ENCODE data around the gene HES4.

The HES4 gene

DNA sequence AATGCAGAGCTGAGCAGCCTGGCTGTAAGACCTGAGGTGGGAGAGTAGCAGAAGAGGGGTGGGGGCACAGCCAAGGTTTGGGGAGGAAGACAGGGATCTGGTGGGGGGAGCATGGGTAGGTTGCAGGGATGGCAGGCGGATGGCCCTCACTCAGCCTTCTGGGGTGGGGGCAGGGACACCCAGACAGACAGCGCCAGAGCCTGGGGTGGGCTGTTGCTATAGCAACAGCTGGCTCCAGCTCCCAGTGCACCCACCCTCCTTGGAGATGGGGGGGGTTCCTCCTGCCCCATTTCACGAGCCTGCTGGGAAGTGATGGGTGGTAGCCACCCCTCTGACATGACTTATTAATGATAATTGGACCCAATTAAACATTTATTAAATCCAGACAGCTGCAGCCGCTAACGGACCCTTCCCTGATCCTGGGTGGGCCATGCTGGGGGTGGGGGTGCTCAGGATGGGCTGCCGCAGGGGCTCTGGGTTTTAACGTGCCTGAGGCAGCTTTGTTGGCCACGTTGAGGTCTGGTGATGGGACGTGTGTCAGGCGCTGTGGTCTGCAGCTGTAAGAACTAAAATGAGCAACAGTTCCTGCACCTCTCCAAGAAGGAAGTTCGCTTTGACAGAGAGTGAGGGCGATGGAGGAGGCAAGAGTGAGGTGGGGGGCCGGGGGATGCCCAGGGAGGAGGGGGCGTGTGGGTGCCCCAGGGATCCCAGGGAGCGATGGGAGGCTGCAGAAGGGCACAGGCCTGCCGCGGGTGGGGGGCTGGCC, 39.4 kb upstream of the HES4 start:
- Histone ChIP-seq H3K4me3 (ENCODE audit: severe bottlenecking) (no peak overlapping the region), H3K27ac (ENCODE audit: poor library complexity, severe bottlenecking) (no peak overlapping the region), H3K36me3 (ENCODE audit: low read depth) (peaks cover 49% of the 10 kb centered on the region), H3K9me3 (ENCODE audit: severe bottlenecking) (no peaks in the 10 kb centered on the region), H3K4me1 (ENCODE audit: insufficient read depth, poor library complexity, severe bottlenecking) (no peaks in the 10 kb centered on the region), H3K27me3 (ENCODE audit: insufficient read depth, poor library complexity, severe bottlenecking) (no peaks in the 10 kb centered on the region)
- TF ChIP-seq, protein P1, sequence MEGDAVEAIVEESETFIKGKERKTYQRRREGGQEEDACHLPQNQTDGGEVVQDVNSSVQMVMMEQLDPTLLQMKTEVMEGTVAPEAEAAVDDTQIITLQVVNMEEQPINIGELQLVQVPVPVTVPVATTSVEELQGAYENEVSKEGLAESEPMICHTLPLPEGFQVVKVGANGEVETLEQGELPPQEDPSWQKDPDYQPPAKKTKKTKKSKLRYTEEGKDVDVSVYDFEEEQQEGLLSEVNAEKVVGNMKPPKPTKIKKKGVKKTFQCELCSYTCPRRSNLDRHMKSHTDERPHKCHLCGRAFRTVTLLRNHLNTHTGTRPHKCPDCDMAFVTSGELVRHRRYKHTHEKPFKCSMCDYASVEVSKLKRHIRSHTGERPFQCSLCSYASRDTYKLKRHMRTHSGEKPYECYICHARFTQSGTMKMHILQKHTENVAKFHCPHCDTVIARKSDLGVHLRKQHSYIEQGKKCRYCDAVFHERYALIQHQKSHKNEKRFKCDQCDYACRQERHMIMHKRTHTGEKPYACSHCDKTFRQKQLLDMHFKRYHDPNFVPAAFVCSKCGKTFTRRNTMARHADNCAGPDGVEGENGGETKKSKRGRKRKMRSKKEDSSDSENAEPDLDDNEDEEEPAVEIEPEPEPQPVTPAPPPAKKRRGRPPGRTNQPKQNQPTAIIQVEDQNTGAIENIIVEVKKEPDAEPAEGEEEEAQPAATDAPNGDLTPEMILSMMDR (IDR thresholded peaks at IDR 0.05; ENCODE audit: poor library complexity, severe bottlenecking): no peak
- DNase-seq (ENCODE audit: low spot score) (no peak), ATAC-seq (ENCODE audit: low read depth) (no peak)

DNA sequence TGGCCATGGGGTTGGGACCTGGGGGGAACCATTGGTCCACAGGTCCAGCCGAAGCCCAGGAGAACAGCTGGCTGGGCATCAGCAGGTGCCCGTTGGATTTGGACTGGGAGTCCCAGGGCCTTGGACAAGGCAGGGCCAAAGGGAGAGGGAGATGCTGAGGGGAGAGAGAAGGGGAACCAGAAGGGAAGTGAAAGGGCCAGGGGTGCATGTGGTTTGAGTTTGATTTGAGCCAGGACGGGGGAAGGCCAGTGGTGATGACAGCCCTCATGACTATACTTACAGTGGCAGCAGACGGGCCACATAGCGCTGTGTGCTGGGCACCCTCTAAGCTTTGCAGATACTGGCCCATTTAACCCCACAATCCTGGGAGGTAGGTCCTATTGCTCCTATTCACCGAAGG, 38.8 kb upstream of the HES4 start:
- TF ChIP-seq, protein P1 (IDR thresholded peaks at IDR 0.05; ENCODE audit: poor library complexity, severe bottlenecking): no peak
- no peak; the same call in 2 of the 3 replicates for ATAC-seq (ENCODE audit: low read depth)
- no peaks in the 10 kb centered on the region for H3K9me3 ChIP-seq (ENCODE audit: severe bottlenecking)
- H3K27ac ChIP-seq (ENCODE audit: poor library complexity, severe bottlenecking): no peak overlapping the region
- peaks cover 43% of the 10 kb centered on the region for H3K36me3 ChIP-seq (ENCODE audit: low read depth)
- no peaks in the 10 kb centered on the region for H3K4me1 ChIP-seq (ENCODE audit: insufficient read depth, poor library complexity, severe bottlenecking)
- H3K27me3 ChIP-seq (ENCODE audit: insufficient read depth, poor library complexity, severe bottlenecking): no peaks in the 10 kb centered on the region
- no peak for DNase-seq (ENCODE audit: low spot score)
- no peak overlapping the region for H3K4me3 ChIP-seq (ENCODE audit: severe bottlenecking)

DNA sequence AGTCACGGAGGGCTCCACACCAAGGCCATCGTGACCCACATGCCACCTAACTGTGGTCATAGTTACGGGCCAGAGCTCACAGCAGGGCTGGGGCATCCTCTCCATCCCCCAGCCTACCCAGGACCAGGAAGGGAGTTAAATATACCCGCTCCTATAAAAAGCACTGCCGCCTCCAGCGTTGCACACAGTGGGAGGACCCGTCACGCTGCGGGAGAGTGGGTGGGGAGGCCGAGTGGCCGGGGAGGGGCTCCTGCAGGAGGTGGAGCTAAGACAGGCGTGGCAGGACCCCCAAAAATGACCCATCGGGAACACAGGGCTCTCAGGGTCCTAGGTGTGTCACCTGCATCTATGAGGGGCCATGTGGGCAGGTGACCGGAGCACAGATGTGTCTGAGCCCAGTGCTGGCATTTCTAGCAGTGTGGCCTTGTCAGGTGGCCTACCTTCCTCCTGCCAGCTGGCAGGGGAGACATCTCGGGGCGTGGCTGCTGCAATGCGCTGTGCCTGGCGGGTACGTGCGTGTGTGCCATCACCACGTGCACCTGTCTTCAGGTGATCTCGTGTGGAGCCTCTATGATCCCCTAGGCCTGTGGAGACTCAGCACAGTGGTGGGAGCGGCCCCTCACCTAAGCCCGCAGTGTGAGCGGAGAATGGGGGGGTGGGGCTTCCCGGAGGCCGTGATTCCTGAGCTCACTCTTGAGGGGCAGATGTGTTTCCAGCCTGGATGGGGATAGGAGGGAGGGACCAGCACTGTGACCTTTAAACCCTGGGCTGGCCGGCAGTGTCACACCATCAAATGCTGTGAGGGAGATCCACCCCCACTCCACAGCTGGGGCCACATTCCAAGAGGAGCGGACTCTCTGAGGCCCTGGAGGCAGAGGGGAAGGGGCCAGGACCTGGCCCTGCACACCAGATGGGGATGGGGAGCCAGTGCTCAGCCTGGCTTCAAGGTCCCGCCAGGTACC, 37.8 kb upstream of the HES4 start:
- ATAC-seq (ENCODE audit: low read depth): no peak
- Histone ChIP-seq H3K4me1 (ENCODE audit: insufficient read depth, poor library complexity, severe bottlenecking) (no peaks in the 10 kb centered on the region), H3K27ac (ENCODE audit: poor library complexity, severe bottlenecking) (no peak overlapping the region), H3K9me3 (ENCODE audit: severe bottlenecking) (no peaks in the 10 kb centered on the region), H3K27me3 (ENCODE audit: insufficient read depth, poor library complexity, severe bottlenecking) (no peaks in the 10 kb centered on the region), H3K36me3 (ENCODE audit: low read depth) (peaks cover 32% of the 10 kb centered on the region), H3K4me3 (ENCODE audit: severe bottlenecking) (no peak overlapping the region)
- DNase-seq (ENCODE audit: low spot score): no peak
- TF ChIP-seq, protein P1 (IDR thresholded peaks at IDR 0.05; ENCODE audit: poor library complexity, severe bottlenecking): no peak

DNA sequence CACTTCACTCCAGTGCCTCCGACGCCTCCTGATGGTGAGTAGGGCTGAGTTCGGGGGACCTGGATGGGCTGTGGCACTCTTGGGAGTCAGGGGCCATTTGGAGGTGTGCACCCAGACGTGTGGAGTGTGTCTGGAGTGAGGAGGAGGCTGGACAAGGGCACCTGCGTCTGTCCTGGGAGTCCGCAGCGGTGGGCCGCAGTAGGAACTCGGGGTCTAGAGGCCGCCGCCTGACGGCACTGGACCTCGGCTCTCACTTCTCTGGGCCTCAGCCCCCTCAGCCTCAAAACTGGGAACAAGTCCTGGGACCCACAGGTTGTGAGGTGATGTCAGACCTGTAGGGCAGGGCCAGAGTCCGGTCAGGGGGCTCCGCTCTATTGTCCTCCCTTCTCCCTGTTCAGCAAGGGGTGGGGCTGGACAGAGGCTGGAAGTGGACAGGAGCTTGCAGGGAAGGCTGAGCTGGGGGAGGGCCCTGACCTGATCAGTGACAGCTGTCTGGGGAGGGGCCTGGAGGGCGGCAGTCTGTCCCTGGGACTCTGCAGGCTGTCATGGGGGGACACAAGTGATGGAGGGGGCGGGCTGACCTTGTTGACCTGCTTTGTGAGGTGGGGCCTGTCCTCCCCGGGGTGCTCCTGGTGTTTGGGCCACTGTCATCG, 35.5 kb upstream of the HES4 start:
- no peaks in the 10 kb centered on the region for H3K4me1 ChIP-seq (ENCODE audit: insufficient read depth, poor library complexity, severe bottlenecking)

More for the DNA sequence above, 35.5 kb upstream of the HES4 start:
- no peak for ATAC-seq (ENCODE audit: low read depth)
- Histone ChIP-seq H3K9me3 (ENCODE audit: severe bottlenecking) (no peaks in the 10 kb centered on the region), H3K27me3 (ENCODE audit: insufficient read depth, poor library complexity, severe bottlenecking) (no peaks in the 10 kb centered on the region), H3K27ac (ENCODE audit: poor library complexity, severe bottlenecking) (no peak overlapping the region), H3K4me3 (ENCODE audit: severe bottlenecking) (no peak overlapping the region), H3K36me3 (ENCODE audit: low read depth) (peaks cover 23% of the 10 kb centered on the region)
- TF ChIP-seq, protein P1 (IDR thresholded peaks at IDR 0.05; ENCODE audit: poor library complexity, severe bottlenecking): no peak
- no peak for DNase-seq (ENCODE audit: low spot score)
